ENCODE results near the gene S100B.

Gene S100B

GRCh38 chr21:46562472-46562871 is 42.4 kb downstream of the S100B start:
- Histone ChIP-seq H2BK15ac (ENCODE audit: low read length) (no peak overlapping the region), H3K4me1 (ENCODE audit: control insufficient read depth in 2 of 2, insufficient read depth in 1 of 2, low read depth in 1 of 2, low read length in 2 of 2) (peaks cover 0 to 9% of the 10 kb centered on the region in 2 donors), H2AFZ (ENCODE audit: low read length) (no peak overlapping the region), H2BK5ac (ENCODE audit: low read length) (no peak overlapping the region), H2AK5ac (ENCODE audit: low read depth, low read length) (no peak overlapping the region), H3K18ac (ENCODE audit: low read length) (no peak overlapping the region), H4K8ac (ENCODE audit: low read depth, low read length) (peak overlapping the region; percentile 32), H3K4me2 (ENCODE audit: insufficient read depth, low read length, poor library complexity, severe bottlenecking) (no peak overlapping the region), H3K36me3 (replicated peaks in 1 of 2; ENCODE audit: control insufficient read depth in 2 of 2, insufficient read depth in 2 of 2, low read length in 2 of 2) (peaks cover 61 to 97% of the 10 kb centered on the region in 2 donors), H3K9me3 (replicated peaks in 1 of 2; ENCODE audit: control insufficient read depth in 2 of 2, insufficient read depth in 1 of 2, low read depth in 1 of 2, low read length in 2 of 2) (peaks cover 0 to 2% of the 10 kb centered on the region in 2 donors), H3K4me3 (ENCODE audit: low read length in 2 of 2) (no peak overlapping the region), H2BK12ac (ENCODE audit: low read length) (no peak overlapping the region), H3K14ac (ENCODE audit: low read length) (no peak overlapping the region), H3K27ac (replicated peaks; ENCODE audit: low read length) (no peak overlapping the region), H3K4ac (ENCODE audit: low read length) (no peak overlapping the region), H2BK120ac (ENCODE audit: low read depth, low read length) (no peak overlapping the region), H3K79me1 (ENCODE audit: low read depth, low read length) (no peaks in the 10 kb centered on the region), H3K23ac (ENCODE audit: low read depth, low read length, poor library complexity) (peak overlapping the region; percentile 11), H4K91ac (ENCODE audit: low read depth, low read length, poor library complexity) (no peak overlapping the region), H3K9ac (ENCODE audit: low read depth, low read length, poor library complexity) (no peak overlapping the region), H3K27me3 (ENCODE audit: control insufficient read depth in 3 of 3, insufficient read depth in 3 of 3, low read depth in 1 of 3, low read length in 3 of 3) (no peaks in the 10 kb centered on the region)
- no CpG with 5 or more reads among the region's 10 CpGs for WGBS, 2 donors (ENCODE audit: extremely low coverage in 2 of 2, insufficient read length in 2 of 2, insufficient replicate concordance in 1 of 2)
- no peak for DNase-seq (ENCODE audit: low spot score)

GRCh38 chr21:46561445-46562090 is 43.3 kb downstream of the S100B start:
- H2AFZ ChIP-seq (ENCODE audit: low read length): no peak overlapping the region
- H3K4me1 ChIP-seq (ENCODE audit: control insufficient read depth in 2 of 2, insufficient read depth in 1 of 2, low read depth in 1 of 2, low read length in 2 of 2): peaks cover 0 to 9% of the 10 kb centered on the region in 2 donors
- H2AK5ac ChIP-seq (ENCODE audit: low read depth, low read length): no peak overlapping the region
- no peak overlapping the region for H4K8ac ChIP-seq (ENCODE audit: low read depth, low read length)
- H2BK5ac ChIP-seq (ENCODE audit: low read length): no peak overlapping the region
- H2BK120ac ChIP-seq (ENCODE audit: low read depth, low read length): no peak overlapping the region
- H3K18ac ChIP-seq (ENCODE audit: low read length): no peak overlapping the region
- DNase-seq (ENCODE audit: low spot score): no peak
- no peak overlapping the region for H3K23ac ChIP-seq (ENCODE audit: low read depth, low read length, poor library complexity)
- H4K91ac ChIP-seq (ENCODE audit: low read depth, low read length, poor library complexity): no peak overlapping the region
- H3K14ac ChIP-seq (ENCODE audit: low read length): no peak overlapping the region
- no peaks in the 10 kb centered on the region for H3K79me1 ChIP-seq (ENCODE audit: low read depth, low read length)
- H3K4me3 ChIP-seq (ENCODE audit: low read length in 2 of 2): no peak overlapping the region
- peaks cover 56 to 97% of the 10 kb centered on the region in 2 donors for H3K36me3 ChIP-seq (replicated peaks in 1 of 2; ENCODE audit: control insufficient read depth in 2 of 2, insufficient read depth in 2 of 2, low read length in 2 of 2)
- no peak overlapping the region for H2BK15ac ChIP-seq (ENCODE audit: low read length)
- H3K4ac ChIP-seq (ENCODE audit: low read length): no peak overlapping the region
- no peak overlapping the region for H3K27ac ChIP-seq (replicated peaks; ENCODE audit: low read length)
- no CpG with 5 or more reads among the region's 19 CpGs for WGBS, 2 donors (ENCODE audit: extremely low coverage in 2 of 2, insufficient read length in 2 of 2, insufficient replicate concordance in 1 of 2)
- peaks cover 0 to 1% of the 10 kb centered on the region in 2 donors for H3K9me3 ChIP-seq (replicated peaks in 1 of 2; ENCODE audit: control insufficient read depth in 2 of 2, insufficient read depth in 1 of 2, low read depth in 1 of 2, low read length in 2 of 2)
- H3K9ac ChIP-seq (ENCODE audit: low read depth, low read length, poor library complexity): no peak overlapping the region
- no peak overlapping the region for H2BK12ac ChIP-seq (ENCODE audit: low read length)
- H3K4me2 ChIP-seq (ENCODE audit: insufficient read depth, low read length, poor library complexity, severe bottlenecking): no peak overlapping the region
- no peaks in the 10 kb centered on the region for H3K27me3 ChIP-seq (ENCODE audit: control insufficient read depth in 3 of 3, insufficient read depth in 3 of 3, low read depth in 1 of 3, low read length in 3 of 3)

- Histone ChIP-seq H3K9me3 (replicated peaks in 1 of 2; ENCODE audit: control insufficient read depth in 2 of 2, insufficient read depth in 1 of 2, low read depth in 1 of 2, low read length in 2 of 2) (no peaks in the 10 kb centered on the region), H3K4me1 (ENCODE audit: control insufficient read depth in 2 of 2, insufficient read depth in 1 of 2, low read depth in 1 of 2, low read length in 2 of 2) (peaks cover 0 to 9% of the 10 kb centered on the region in 2 donors), H3K36me3 (replicated peaks in 1 of 2; ENCODE audit: control insufficient read depth in 2 of 2, insufficient read depth in 2 of 2, low read length in 2 of 2) (peaks cover 50 to 94% of the 10 kb centered on the region in 2 donors), H3K4me2 (ENCODE audit: insufficient read depth, low read length, poor library complexity, severe bottlenecking) (no peak overlapping the region), H2BK120ac (ENCODE audit: low read depth, low read length) (no peak overlapping the region), H2AFZ (ENCODE audit: low read length) (no peak overlapping the region), H3K27me3 (ENCODE audit: control insufficient read depth in 3 of 3, insufficient read depth in 3 of 3, low read depth in 1 of 3, low read length in 3 of 3) (no peaks in the 10 kb centered on the region), H3K18ac (ENCODE audit: low read length) (no peak overlapping the region), H4K8ac (ENCODE audit: low read depth, low read length) (no peak overlapping the region), H3K4ac (ENCODE audit: low read length) (no peak overlapping the region), H2AK5ac (ENCODE audit: low read depth, low read length) (no peak overlapping the region), H3K9ac (ENCODE audit: low read depth, low read length, poor library complexity) (no peak overlapping the region), H3K4me3 (ENCODE audit: low read length in 2 of 2) (no peak overlapping the region), H4K91ac (ENCODE audit: low read depth, low read length, poor library complexity) (no peak overlapping the region), H2BK5ac (ENCODE audit: low read length) (no peak overlapping the region), H3K79me1 (ENCODE audit: low read depth, low read length) (no peaks in the 10 kb centered on the region), H2BK15ac (ENCODE audit: low read length) (no peak overlapping the region), H3K27ac (replicated peaks; ENCODE audit: low read length) (no peak overlapping the region), H2BK12ac (ENCODE audit: low read length) (no peak overlapping the region), H3K14ac (ENCODE audit: low read length) (no peak overlapping the region), H3K23ac (ENCODE audit: low read depth, low read length, poor library complexity) (no peak overlapping the region)
- DNase-seq (ENCODE audit: low spot score): no peak
- no CpG with 5 or more reads among the region's 19 CpGs for WGBS, 2 donors (ENCODE audit: extremely low coverage in 2 of 2, insufficient read length in 2 of 2, insufficient replicate concordance in 1 of 2)
Measured at GRCh38 chr21:46560568-46561444, 44.1 kb downstream of the S100B start.

GRCh38 chr21:46559291-46559983 is 45.4 kb downstream of the S100B start:
- Histone ChIP-seq H2BK12ac (ENCODE audit: low read length) (no peak overlapping the region), H3K4me3 (ENCODE audit: low read length in 2 of 2) (no peak overlapping the region), H2BK5ac (ENCODE audit: low read length) (no peak overlapping the region), H3K27me3 (ENCODE audit: control insufficient read depth in 3 of 3, insufficient read depth in 3 of 3, low read depth in 1 of 3, low read length in 3 of 3) (no peaks in the 10 kb centered on the region), H3K79me1 (ENCODE audit: low read depth, low read length) (no peaks in the 10 kb centered on the region), H2AFZ (ENCODE audit: low read length) (peak overlapping the region; percentile 30), H2BK15ac (ENCODE audit: low read length) (no peak overlapping the region), H2AK5ac (ENCODE audit: low read depth, low read length) (no peak overlapping the region), H3K4me1 (ENCODE audit: control insufficient read depth in 2 of 2, insufficient read depth in 1 of 2, low read depth in 1 of 2, low read length in 2 of 2) (peaks cover 0 to 9% of the 10 kb centered on the region in 2 donors), H3K27ac (replicated peaks; ENCODE audit: low read length) (no peak overlapping the region), H3K18ac (ENCODE audit: low read length) (no peak overlapping the region), H4K8ac (ENCODE audit: low read depth, low read length) (no peak overlapping the region), H3K4me2 (ENCODE audit: insufficient read depth, low read length, poor library complexity, severe bottlenecking) (no peak overlapping the region), H3K14ac (ENCODE audit: low read length) (no peak overlapping the region), H4K91ac (ENCODE audit: low read depth, low read length, poor library complexity) (no peak overlapping the region), H2BK120ac (ENCODE audit: low read depth, low read length) (no peak overlapping the region), H3K4ac (ENCODE audit: low read length) (no peak overlapping the region), H3K9me3 (replicated peaks in 1 of 2; ENCODE audit: control insufficient read depth in 2 of 2, insufficient read depth in 1 of 2, low read depth in 1 of 2, low read length in 2 of 2) (no peaks in the 10 kb centered on the region), H3K23ac (ENCODE audit: low read depth, low read length, poor library complexity) (no peak overlapping the region), H3K9ac (ENCODE audit: low read depth, low read length, poor library complexity) (no peak overlapping the region), H3K36me3 (replicated peaks in 1 of 2; ENCODE audit: control insufficient read depth in 2 of 2, insufficient read depth in 2 of 2, low read length in 2 of 2) (peaks cover 54 to 94% of the 10 kb centered on the region in 2 donors)
- no peak for DNase-seq (ENCODE audit: low spot score)
- WGBS, 2 donors (ENCODE audit: extremely low coverage in 2 of 2, insufficient read length in 2 of 2, insufficient replicate concordance in 1 of 2): no CpG with 5 or more reads among the region's 16 CpGs

All from neuronal stem cell (in vitro differentiated cells).